PFSK-1 (cell line): ENCODE results near the gene HBZ.

Experiments used
- FOXP2 ChIP-seq: optimal IDR thresholded peaks from 2 replicates; pipeline ENCODE3; 2011; ENCODE audit warnings: borderline replicate concordance, control low read depth, inconsistent platforms; ENCODE audit not compliant: insufficient read depth; ENCODE audit errors: extremely low read length, extremely low read depth
- POLR2AphosphoS5 ChIP-seq: IDR thresholded peaks from 2 replicates; pipeline ENCODE4 v1.6.1; 2012; ENCODE audit warnings: low read depth, mild to moderate bottlenecking, control low read depth, low read length, moderate library complexity
- SIN3A ChIP-seq: IDR thresholded peaks from 2 replicates; pipeline ENCODE4 v1.6.1; 2012; ENCODE audit warnings: mild to moderate bottlenecking, low read length, moderate library complexity, borderline replicate concordance; ENCODE audit not compliant: insufficient read depth
- TAF1 ChIP-seq: IDR thresholded peaks from 2 replicates; pipeline ENCODE4 v1.6.1; 2012; ENCODE audit warnings: low read length, control low read depth, borderline replicate concordance; ENCODE audit not compliant: insufficient read depth
- TF ChIP-seq, protein P1 (sequence below), 2 experiments: IDR thresholded peaks; 2 replicates each; pipeline versions ENCODE4 v1.6.1 to v1.8.0; 2011 to 2012; ENCODE audit warnings: low read depth in 2 of 2, low read length in 2 of 2, control low read depth in 1 of 2, inconsistent platforms in 1 of 2, mild to moderate bottlenecking in 1 of 2, moderate library complexity in 1 of 2; ENCODE audit not compliant: insufficient read depth in 1 of 2

The HBZ gene

DNA sequence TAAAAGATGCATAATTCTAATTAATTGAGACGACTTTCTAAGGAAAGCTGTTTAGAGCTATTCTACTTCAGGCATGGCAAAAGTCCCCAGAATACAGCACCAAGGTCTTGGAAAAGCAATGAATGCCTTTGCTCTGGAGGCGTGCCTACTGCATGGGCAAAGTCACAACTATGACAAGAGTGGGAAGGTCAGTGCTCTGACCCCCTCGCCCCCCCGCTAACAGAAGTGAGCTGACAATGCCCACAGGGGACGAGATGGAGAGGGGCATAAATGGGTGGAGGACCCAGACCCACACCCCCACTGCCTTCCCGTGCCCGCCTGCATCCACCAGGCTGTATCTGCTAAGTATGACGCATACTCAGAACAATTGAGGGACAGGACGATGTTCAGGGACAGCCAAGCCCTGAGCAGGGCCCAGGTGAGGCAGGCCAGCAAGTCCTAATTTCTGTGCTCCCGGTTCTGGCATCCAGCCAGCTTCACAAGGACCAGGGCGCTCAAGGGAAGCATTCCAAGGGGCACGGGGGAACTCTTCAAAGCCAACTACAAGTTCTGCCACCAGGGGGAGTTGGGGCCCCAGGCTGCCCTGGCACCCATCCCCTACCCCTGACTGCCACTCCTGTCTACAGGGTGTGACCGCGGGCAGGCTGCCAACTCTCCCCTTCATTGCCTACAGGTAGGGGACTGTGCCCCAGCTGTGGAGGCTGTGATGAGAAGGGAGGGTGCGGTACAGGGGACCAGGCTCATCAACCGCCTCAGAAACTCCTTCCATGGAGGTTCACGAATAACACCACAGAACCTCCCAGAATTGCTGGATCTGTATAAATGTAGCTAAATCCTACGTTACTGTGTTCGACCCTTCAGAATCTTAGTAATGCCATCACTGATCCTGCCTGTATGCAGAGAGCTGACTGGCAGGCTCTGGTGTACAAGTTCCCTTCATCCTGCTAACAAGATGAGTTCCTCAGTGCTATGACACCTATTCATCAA is 34.8 kb upstream of the HBZ start:
- no peak for TF ChIP-seq POLR2AphosphoS5
- no peak for TF ChIP-seq FOXP2
- TF ChIP-seq TAF1 = no peak
- TF ChIP-seq, protein P1, sequence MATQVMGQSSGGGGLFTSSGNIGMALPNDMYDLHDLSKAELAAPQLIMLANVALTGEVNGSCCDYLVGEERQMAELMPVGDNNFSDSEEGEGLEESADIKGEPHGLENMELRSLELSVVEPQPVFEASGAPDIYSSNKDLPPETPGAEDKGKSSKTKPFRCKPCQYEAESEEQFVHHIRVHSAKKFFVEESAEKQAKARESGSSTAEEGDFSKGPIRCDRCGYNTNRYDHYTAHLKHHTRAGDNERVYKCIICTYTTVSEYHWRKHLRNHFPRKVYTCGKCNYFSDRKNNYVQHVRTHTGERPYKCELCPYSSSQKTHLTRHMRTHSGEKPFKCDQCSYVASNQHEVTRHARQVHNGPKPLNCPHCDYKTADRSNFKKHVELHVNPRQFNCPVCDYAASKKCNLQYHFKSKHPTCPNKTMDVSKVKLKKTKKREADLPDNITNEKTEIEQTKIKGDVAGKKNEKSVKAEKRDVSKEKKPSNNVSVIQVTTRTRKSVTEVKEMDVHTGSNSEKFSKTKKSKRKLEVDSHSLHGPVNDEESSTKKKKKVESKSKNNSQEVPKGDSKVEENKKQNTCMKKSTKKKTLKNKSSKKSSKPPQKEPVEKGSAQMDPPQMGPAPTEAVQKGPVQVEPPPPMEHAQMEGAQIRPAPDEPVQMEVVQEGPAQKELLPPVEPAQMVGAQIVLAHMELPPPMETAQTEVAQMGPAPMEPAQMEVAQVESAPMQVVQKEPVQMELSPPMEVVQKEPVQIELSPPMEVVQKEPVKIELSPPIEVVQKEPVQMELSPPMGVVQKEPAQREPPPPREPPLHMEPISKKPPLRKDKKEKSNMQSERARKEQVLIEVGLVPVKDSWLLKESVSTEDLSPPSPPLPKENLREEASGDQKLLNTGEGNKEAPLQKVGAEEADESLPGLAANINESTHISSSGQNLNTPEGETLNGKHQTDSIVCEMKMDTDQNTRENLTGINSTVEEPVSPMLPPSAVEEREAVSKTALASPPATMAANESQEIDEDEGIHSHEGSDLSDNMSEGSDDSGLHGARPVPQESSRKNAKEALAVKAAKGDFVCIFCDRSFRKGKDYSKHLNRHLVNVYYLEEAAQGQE (IDR thresholded peaks at IDR 0.05; ENCODE audit: insufficient read depth in 1 of 2, low read depth in 2 of 2, low read length in 2 of 2) = no peak
- no peak for TF ChIP-seq SIN3A

DNA sequence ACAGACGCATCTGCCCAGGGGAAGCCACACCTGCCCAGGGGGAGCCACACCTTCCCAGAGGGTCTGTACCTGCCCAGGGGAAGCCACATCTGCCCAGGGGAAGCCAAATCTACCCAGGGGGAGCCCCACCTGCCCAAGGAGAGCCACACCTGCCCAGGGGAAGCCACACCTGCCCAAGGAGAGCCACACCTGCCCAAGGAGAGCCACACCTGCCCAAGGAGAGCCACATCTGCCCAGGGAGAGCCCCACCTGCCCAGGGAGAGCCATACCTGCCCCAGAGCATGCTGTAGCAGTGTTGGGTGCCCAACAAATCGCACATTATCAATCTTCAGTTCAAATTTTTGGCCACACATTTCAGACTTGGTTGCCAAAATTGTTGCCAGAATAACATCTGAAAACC is 33.6 kb upstream of the HBZ start:
- TF ChIP-seq TAF1 (no peak), FOXP2 (no peak), POLR2AphosphoS5 (no peak), SIN3A (no peak)
- TF ChIP-seq, protein P1 (IDR thresholded peaks at IDR 0.05; ENCODE audit: insufficient read depth in 1 of 2, low read depth in 2 of 2, low read length in 2 of 2) = no peak

DNA sequence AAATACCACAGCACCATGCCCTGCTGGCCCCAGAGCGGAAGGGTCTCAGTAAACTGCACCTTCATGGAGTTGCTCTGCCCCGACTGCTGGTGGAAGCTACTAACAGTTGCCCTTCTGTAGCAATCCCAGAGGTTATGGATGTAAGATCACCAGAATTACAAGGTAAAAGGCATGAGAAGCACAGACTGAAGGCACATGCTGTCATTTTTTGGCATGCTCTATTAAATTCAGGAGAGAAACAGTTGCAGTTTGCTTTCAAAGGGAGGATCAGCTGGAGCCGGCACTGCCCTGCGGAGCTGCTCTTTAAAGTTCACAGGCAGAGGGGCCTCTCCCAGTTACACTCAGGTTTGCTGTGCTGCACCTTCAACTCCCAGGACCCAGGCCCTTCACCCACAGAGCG is 33.1 kb upstream of the HBZ start:
- TF ChIP-seq SIN3A = no peak
- no peak for TF ChIP-seq TAF1
- no peak for TF ChIP-seq POLR2AphosphoS5
- TF ChIP-seq, protein P1 (IDR thresholded peaks at IDR 0.05; ENCODE audit: insufficient read depth in 1 of 2, low read depth in 2 of 2, low read length in 2 of 2) = no peak
- no peak for TF ChIP-seq FOXP2

DNA sequence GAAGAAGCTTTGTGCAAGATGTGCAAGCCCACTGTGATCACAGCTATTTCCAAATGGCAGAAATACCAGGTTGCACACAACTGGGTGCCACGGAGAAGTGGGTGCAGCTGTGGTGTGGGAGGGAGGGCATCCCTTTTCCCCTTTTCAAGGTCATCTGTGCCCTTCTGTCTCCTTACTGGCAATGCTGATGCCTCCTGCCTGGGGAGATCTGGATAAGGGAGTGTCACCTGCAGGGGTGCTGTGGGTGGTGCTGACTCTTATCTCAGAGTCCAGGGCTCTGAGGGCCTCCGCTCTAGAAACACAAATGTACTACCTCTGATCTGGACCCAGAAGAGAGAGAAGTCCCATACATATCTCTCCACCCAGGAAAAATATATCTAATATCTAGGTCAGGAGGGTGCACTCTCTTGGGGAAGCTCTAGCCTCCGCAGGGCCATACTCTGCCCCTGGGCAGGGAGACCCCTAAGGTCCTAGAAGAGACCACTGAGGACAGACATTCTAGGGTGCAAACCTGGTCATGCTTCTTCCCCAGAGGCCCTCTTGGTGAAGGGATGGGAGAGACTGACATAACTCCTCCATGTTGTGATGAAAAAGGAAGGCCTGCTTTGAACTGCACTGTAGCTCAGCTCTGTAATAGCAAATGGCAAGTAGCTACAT is 32.5 kb upstream of the HBZ start:
- TF ChIP-seq, protein P1 (IDR thresholded peaks at IDR 0.05; ENCODE audit: insufficient read depth in 1 of 2, low read depth in 2 of 2, low read length in 2 of 2) = no peak
- no peak for TF ChIP-seq POLR2AphosphoS5
